NCI-H128 (cell line): ENCODE data around the gene BCOR.

Experiments used
- DNase-seq: peaks from one replicate; lab custom pipeline; 2025; ENCODE audit not compliant: unreplicated experiment; lab: John Stamatoyannopoulos, UW

The BCOR gene

GRCh38 chrX:40086569-40087335, 11.0 kb downstream of the BCOR start:
- DNase-seq: no peak

GRCh38 chrX:40085714-40086113, 12.0 kb downstream of the BCOR start:
- no peak for DNase-seq

GRCh38 chrX:40085102-40085551, 12.6 kb downstream of the BCOR start:
- DNase-seq: no peak

GRCh38 chrX:40084471-40085101, 13.2 kb downstream of the BCOR start:
- no peak for DNase-seq

- DNase-seq: no peak
Measured at GRCh38 chrX:40083979-40084359, 13.8 kb downstream of the BCOR start.

- DNase-seq: no peak
Measured at GRCh38 chrX:40083120-40083978, 14.4 kb downstream of the BCOR start.

- DNase-seq: no peak
Measured at GRCh38 chrX:40082447-40083119, 15.2 kb downstream of the BCOR start.

- no peak for DNase-seq
Measured at GRCh38 chrX:40081679-40082068, 16.1 kb downstream of the BCOR start.

GRCh38 chrX:40080894-40081678, 16.7 kb downstream of the BCOR start:
- no peak for DNase-seq

- no peak for DNase-seq
Measured at GRCh38 chrX:40079572-40079971, 18.2 kb downstream of the BCOR start.

GRCh38 chrX:40078489-40079227, 19.1 kb downstream of the BCOR start:
- no peak for DNase-seq

- DNase-seq: no peak
Measured at GRCh38 chrX:40077906-40078305, 19.9 kb downstream of the BCOR start.

GRCh38 chrX:40076750-40077575, 20.8 kb downstream of the BCOR start:
- DNase-seq: no peak

- DNase-seq: no peak
Measured at GRCh38 chrX:40074959-40075332, 22.8 kb downstream of the BCOR start.

GRCh38 chrX:40074080-40074958, 23.4 kb downstream of the BCOR start:
- no peak for DNase-seq

GRCh38 chrX:40073439-40074054, 24.2 kb downstream of the BCOR start:
- no peak for DNase-seq

- DNase-seq: no peak
Measured at GRCh38 chrX:40072246-40072645, 25.5 kb downstream of the BCOR start.

- DNase-seq: no peak
Measured at GRCh38 chrX:40068048-40068447, 29.7 kb downstream of the BCOR start.
